Smooth muscle cell (in vitro differentiated cells): ENCODE results near the gene PGPEP1. TPM values are rescaled to one million over a fixed set of nuclear protein-coding genes. Genes with fewer than 3 reads are reported as not detected.

ENCODE experiments used
- DNase-seq: peaks from one replicate; lab custom pipeline; 2025; ENCODE audit not compliant: unreplicated experiment; lab: John Stamatoyannopoulos, UW
- H2AFZ ChIP-seq: fragments of 200-600 bp; sonication (generic); 2 replicates; pipeline ENCODE4 v1.6.0; 2016; ENCODE audit warnings: antibody characterized with exemption, low read depth, mild to moderate bottlenecking
- H3F3A ChIP-seq: fragments of 200-600 bp; sonication (generic); 2 replicates; pipeline ENCODE4 v1.6.0; 2017; ENCODE audit warnings: antibody characterized with exemption, low read depth
- H3K27ac ChIP-seq: fragments of 200-600 bp; sonication (generic); 2 replicates; pipeline ENCODE4 v1.5.1; 2016; ENCODE audit warnings: low read depth, mild to moderate bottlenecking
- H3K27me3 ChIP-seq: fragments of 200-600 bp; sonication (generic); 2 replicates; pipeline ENCODE4 v1.6.1; 2016; ENCODE audit warnings: low read depth, mild to moderate bottlenecking
- H3K36me3 ChIP-seq: fragments of 200-600 bp; sonication (generic); 2 replicates; pipeline ENCODE4 v1.5.1; 2016; ENCODE audit warnings: low read depth
- H3K4me1 ChIP-seq: fragments of 200-600 bp; sonication (generic); 2 replicates; pipeline ENCODE4 v1.5.1; 2016; ENCODE audit warnings: low read depth
- H3K4me2 ChIP-seq: fragments of 200-600 bp; sonication (generic); 2 replicates; pipeline ENCODE4 v1.6.0; 2016; ENCODE audit warnings: mild to moderate bottlenecking
- H3K4me3 ChIP-seq: fragments of 200-600 bp; sonication (generic); 2 replicates; pipeline ENCODE4 v1.5.1; 2016; ENCODE audit warnings: mild to moderate bottlenecking
- H3K79me2 ChIP-seq: fragments of 200-600 bp; sonication (generic); 2 replicates; pipeline ENCODE4 v1.6.0; 2016; ENCODE audit warnings: low read depth, mild to moderate bottlenecking
- H3K9ac ChIP-seq: fragments of 200-600 bp; sonication (generic); 2 replicates; pipeline ENCODE4 v1.6.0; 2016; ENCODE audit warnings: low read depth
- H3K9me3 ChIP-seq: fragments of 200-600 bp; sonication (generic); replicated peaks from 2 replicates; pipeline ENCODE4 v1.5.1; 2016; ENCODE audit warnings: low read depth
- H4K20me1 ChIP-seq: fragments of 200-600 bp; sonication (generic); 2 replicates; pipeline ENCODE4 v1.6.0; 2016; ENCODE audit warnings: low read depth
- CTCF ChIP-seq: fragments of 200-600 bp; sonication (generic); IDR thresholded peaks from 2 replicates; pipeline ENCODE4 v1.5.1; 2017; ENCODE audit warnings: borderline replicate concordance, mild to moderate bottlenecking, antibody characterized with exemption; ENCODE audit not compliant: insufficient read depth, poor library complexity, severe bottlenecking
- WGBS: methylation state at CpG from one replicate; pipeline ENCODE4 v1.1.7; 2016; ENCODE audit warnings: low lambda C conversion rate; 5-methylcytosine and 5-hydroxymethylcytosine counted together
- polyA plus RNA-seq: library from polyadenylated mRNA; unstranded; fragments of >200 nt; fragmentation: Nextera tagmentation; extraction: Ambion mirVana; gene quantifications from 2 replicates; pipeline ENCODE4 v1.2.1, GENCODE V29; 2016
- total RNA-seq: library from RNA; depleted of rRNA; stranded (reverse); fragments of >200 nt; gene quantifications from 2 replicates; pipeline ENCODE4 v1.2.3, GENCODE V29; 2014

Gene PGPEP1
- total and polyA plus RNA-seq, 2 experiments from 2014 or later = 4.5 to 11.7 TPM

- Histone ChIP-seq H2AFZ (no peak overlapping the region), H3K4me1 (no peaks in the 10 kb centered on the region), H3K27ac (no peak overlapping the region), H4K20me1 (no peaks in the 10 kb centered on the region), H3K9ac (no peak overlapping the region), H3F3A (no peaks in the 10 kb centered on the region), H3K4me2 (no peak overlapping the region), H3K79me2 (peaks cover 5% of the 10 kb centered on the region), H3K36me3 (no peaks in the 10 kb centered on the region), H3K4me3 (no peak overlapping the region), H3K9me3 (no peaks in the 10 kb centered on the region), H3K27me3 (no peaks in the 10 kb centered on the region)
- TF ChIP-seq CTCF = no peak
- WGBS = 93% methylated on average over 22 of the region's 22 CpGs
- DNase-seq = no peak
Measured at GRCh38 chr19:18311502-18312091, 28.8 kb upstream of the PGPEP1 start.

GRCh38 chr19:18312092-18312534 is 28.3 kb upstream of the PGPEP1 start:
- H3K27ac ChIP-seq = no peak overlapping the region
- no peak for DNase-seq
- no peaks in the 10 kb centered on the region for H4K20me1 ChIP-seq
- H3K9me3 ChIP-seq = no peaks in the 10 kb centered on the region
- H3K9ac ChIP-seq = no peak overlapping the region
- no peaks in the 10 kb centered on the region for H3K4me1 ChIP-seq
- H3K36me3 ChIP-seq = no peaks in the 10 kb centered on the region
- H2AFZ ChIP-seq = no peak overlapping the region
- no peaks in the 10 kb centered on the region for H3K27me3 ChIP-seq
- H3K79me2 ChIP-seq = peaks cover 6% of the 10 kb centered on the region
- H3K4me3 ChIP-seq = no peak overlapping the region
- no peaks in the 10 kb centered on the region for H3F3A ChIP-seq
- H3K4me2 ChIP-seq = no peak overlapping the region
- 95% methylated on average over 11 of the region's 11 CpGs for WGBS
- TF ChIP-seq CTCF = no peak

GRCh38 chr19:18313398-18313797 is 27.0 kb upstream of the PGPEP1 start:
- peaks cover 18% of the 10 kb centered on the region for H3K79me2 ChIP-seq
- WGBS = 99% methylated on average over 3 of the region's 3 CpGs

More at GRCh38 chr19:18313398-18313797, 27.0 kb upstream of the PGPEP1 start:
- Histone ChIP-seq H3F3A (no peaks in the 10 kb centered on the region), H3K9ac (no peak overlapping the region), H3K4me2 (no peak overlapping the region), H2AFZ (no peak overlapping the region), H4K20me1 (no peaks in the 10 kb centered on the region), H3K27ac (no peak overlapping the region), H3K4me3 (no peak overlapping the region), H3K9me3 (no peaks in the 10 kb centered on the region), H3K4me1 (no peaks in the 10 kb centered on the region), H3K36me3 (no peaks in the 10 kb centered on the region), H3K27me3 (no peaks in the 10 kb centered on the region)
- DNase-seq = no peak
- no peak for TF ChIP-seq CTCF
